Keratinocyte (primary cell): ENCODE data around the gene DNASE1. TPM values are rescaled to one million over a fixed set of nuclear protein-coding genes. Genes with fewer than 3 reads are reported as not detected.

Experiments
- DNase-seq: peaks from one replicate; pipeline ENCODE4 v3.0.0-alpha.2; 2011; ENCODE audit warnings: low read depth, missing footprints, low spot score
- FAIRE-seq: peaks from 2 replicates; lab custom pipeline; 2011; peaks lifted over from hg19 to GRCh38; lab: Jason Lieb, UNC
- H2AFZ ChIP-seq: 2 replicates; pipeline ENCODE4 v1.6.0; 2012; ENCODE audit warnings: low read length, control low read depth, inconsistent platforms; ENCODE audit not compliant: control insufficient read depth
- H3K27ac ChIP-seq: 2 replicates; pipeline ENCODE4 v1.5.1; 2011; ENCODE audit warnings: low read length; ENCODE audit not compliant: control insufficient read depth, insufficient read depth
- H3K27me3 ChIP-seq: 3 replicates; pipeline ENCODE4 v1.6.0; 2011; ENCODE audit warnings: low read length; ENCODE audit not compliant: control insufficient read depth, insufficient read depth; ENCODE audit errors: extremely low read depth
- H3K36me3 ChIP-seq, 2 experiments: 2 replicates in 1 of 2; 3 replicates in 1 of 2; pipeline ENCODE4 v1.5.1; 2011; ENCODE audit warnings: low read length in 2 of 2, mild to moderate bottlenecking in 1 of 2; ENCODE audit not compliant: control insufficient read depth in 2 of 2, insufficient read depth in 2 of 2; ENCODE audit errors: extremely low read depth in 1 of 2
- H3K4me1 ChIP-seq: 3 replicates; pipeline ENCODE4 v1.5.1; 2011; ENCODE audit warnings: low read length; ENCODE audit not compliant: control insufficient read depth, insufficient read depth; ENCODE audit errors: extremely low read depth
- H3K4me2 ChIP-seq: 3 replicates; pipeline ENCODE4 v1.6.0; 2011; ENCODE audit warnings: low read depth, low read length; ENCODE audit not compliant: control insufficient read depth, insufficient read depth; ENCODE audit errors: extremely low read depth
- H3K4me3 ChIP-seq, 3 experiments: fragments of 200-600 bp in 1 of 3; sonication (generic) in 1 of 3; 2 replicates in 2 of 3; 3 replicates in 1 of 3; pipeline ENCODE4 v1.5.1; 2011 to 2016; ENCODE audit warnings: low read length in 3 of 3, mild to moderate bottlenecking in 3 of 3, control low read depth in 2 of 3, inconsistent platforms in 1 of 3, low read depth in 1 of 3, mixed read lengths in 1 of 3, mixed run types in 1 of 3, moderate library complexity in 1 of 3; ENCODE audit not compliant: control insufficient read depth in 2 of 3, insufficient read depth in 2 of 3; ENCODE audit errors: extremely low read depth in 1 of 3
- H3K79me2 ChIP-seq: 2 replicates; pipeline ENCODE4 v1.6.0; 2012; ENCODE audit warnings: low read length; ENCODE audit not compliant: control insufficient read depth, insufficient read depth
- H3K9ac ChIP-seq: 3 replicates; pipeline ENCODE4 v1.6.0; 2011; ENCODE audit warnings: low read length; ENCODE audit not compliant: control insufficient read depth, insufficient read depth; ENCODE audit errors: extremely low read depth
- H3K9me1 ChIP-seq: 3 replicates; pipeline ENCODE4 v1.6.0; 2011; ENCODE audit warnings: low read length; ENCODE audit not compliant: control insufficient read depth, insufficient read depth; ENCODE audit errors: extremely low read depth
- H3K9me3 ChIP-seq: 2 replicates; pipeline ENCODE4 v1.5.1; 2012; ENCODE audit warnings: low read depth, low read length; ENCODE audit not compliant: control insufficient read depth
- H4K20me1 ChIP-seq: 3 replicates; pipeline ENCODE4 v1.6.0; 2011; ENCODE audit warnings: low read length; ENCODE audit not compliant: control insufficient read depth, insufficient read depth; ENCODE audit errors: extremely low read depth
- CTCF ChIP-seq, 3 experiments: IDR thresholded peaks in 1 of 3; conservative IDR thresholded peaks in 1 of 3; optimal IDR thresholded peaks in 1 of 3; 2 replicates in 2 of 3; 3 replicates in 1 of 3; pipeline versions ENCODE3 to v1.5.1; 2011; ENCODE audit warnings: low read length in 3 of 3, mild to moderate bottlenecking in 3 of 3, moderate library complexity in 2 of 3, control low read depth in 1 of 3, inconsistent platforms in 1 of 3; ENCODE audit not compliant: insufficient read depth in 2 of 3; ENCODE audit errors: extremely low read depth in 1 of 3
- EZH2 ChIP-seq: IDR thresholded peaks from one replicate; pipeline ENCODE4 v1.6.1; 2012; ENCODE audit warnings: inconsistent platforms, mild to moderate bottlenecking, low read length, moderate library complexity
- dilution Hi-C: fragments of 300-500 bp; cut with MboI; formaldehyde crosslinking; loops from one replicate; pipeline ENCODE4 v1.7.0; 2020; ENCODE audit warnings: low sequenced_read_pairs; ENCODE audit not compliant: extremely low pct_ligation_motif_present
- polyA plus RNA-seq, 5 experiments: library from polyadenylated mRNA; depleted of rRNA in 3 of 5; stranded (reverse) in 3 of 5; stranded (forward) in 1 of 5; unstranded in 1 of 5; fragments of >200 nt; gene quantifications; 1 replicate in 1 of 5; 2 replicates in 3 of 5; 3 replicates in 1 of 5; pipeline versions ENCODE4 v1.2.1 to v1.2.3, GENCODE V29; 2011 to 2012; ENCODE audit warnings: missing spikeins in 2 of 5, low read depth in 1 of 5, low replicate concordance in 1 of 5

The DNASE1 gene
- polyA plus RNA-seq, 1 donor (not counting 4 experiments of a cell fraction or from before 2014, with no cell fraction given), result 5.2 TPM

- Histone ChIP-seq H3K9me1 (no peaks in the 10 kb centered on the region), H4K20me1 (no peaks in the 10 kb centered on the region), H3K27me3 (no peaks in the 10 kb centered on the region), H3K4me3 (no peak overlapping the region), H2AFZ (no peak overlapping the region), H3K79me2 (no peaks in the 10 kb centered on the region), H3K4me2 (no peak overlapping the region), H3K9me3 (no peaks in the 10 kb centered on the region), H3K9ac (no peak overlapping the region), H3K4me1 (no peaks in the 10 kb centered on the region), H3K36me3 (peaks cover 23 to 51% of the 10 kb centered on the region in 2 experiments), H3K27ac (no peak overlapping the region)
- no peak for DNase-seq
- dilution Hi-C loops, result no loop called here
- no peak for FAIRE-seq
- TF ChIP-seq CTCF (optimal IDR thresholded peaks at IDR 0.05 in 1 of 3, IDR thresholded peaks at IDR 0.05 in 1 of 3, conservative IDR thresholded peaks at IDR 0.05 in 1 of 3; ENCODE audit: extremely low read depth in 1 of 3, insufficient read depth in 2 of 3, low read length in 3 of 3) (no peak), EZH2 (no peak)
Observed at GRCh38 chr16:3662601-3663000, 8.1 kb downstream of the DNASE1 start.

- Histone ChIP-seq H3K36me3 (peaks cover 22 to 55% of the 10 kb centered on the region in 2 experiments), H3K27ac (no peak overlapping the region)
Observed at GRCh38 chr16:3664187-3664896, 9.9 kb downstream of the DNASE1 start.

More at GRCh38 chr16:3664187-3664896, 9.9 kb downstream of the DNASE1 start:
- H3K27me3 ChIP-seq, result no peaks in the 10 kb centered on the region
- no peak overlapping the region for H3K4me3 ChIP-seq
- no peak overlapping the region for H2AFZ ChIP-seq
- no peaks in the 10 kb centered on the region for H4K20me1 ChIP-seq
- no peak overlapping the region for H3K9ac ChIP-seq
- H3K4me1 ChIP-seq, result no peaks in the 10 kb centered on the region
- dilution Hi-C loops, result no loop called here
- no peak for TF ChIP-seq CTCF (optimal IDR thresholded peaks at IDR 0.05 in 1 of 3, IDR thresholded peaks at IDR 0.05 in 1 of 3, conservative IDR thresholded peaks at IDR 0.05 in 1 of 3; ENCODE audit: extremely low read depth in 1 of 3, insufficient read depth in 2 of 3, low read length in 3 of 3)
- no peak for TF ChIP-seq EZH2
- FAIRE-seq (no peak), DNase-seq (no peak)
- H3K9me1 ChIP-seq, result no peaks in the 10 kb centered on the region
- H3K4me2 ChIP-seq, result no peak overlapping the region
- H3K79me2 ChIP-seq, result no peaks in the 10 kb centered on the region
- H3K9me3 ChIP-seq, result no peaks in the 10 kb centered on the region
